ENCODE results near the gene NDUFB11.

NDUFB11 gene

DNA sequence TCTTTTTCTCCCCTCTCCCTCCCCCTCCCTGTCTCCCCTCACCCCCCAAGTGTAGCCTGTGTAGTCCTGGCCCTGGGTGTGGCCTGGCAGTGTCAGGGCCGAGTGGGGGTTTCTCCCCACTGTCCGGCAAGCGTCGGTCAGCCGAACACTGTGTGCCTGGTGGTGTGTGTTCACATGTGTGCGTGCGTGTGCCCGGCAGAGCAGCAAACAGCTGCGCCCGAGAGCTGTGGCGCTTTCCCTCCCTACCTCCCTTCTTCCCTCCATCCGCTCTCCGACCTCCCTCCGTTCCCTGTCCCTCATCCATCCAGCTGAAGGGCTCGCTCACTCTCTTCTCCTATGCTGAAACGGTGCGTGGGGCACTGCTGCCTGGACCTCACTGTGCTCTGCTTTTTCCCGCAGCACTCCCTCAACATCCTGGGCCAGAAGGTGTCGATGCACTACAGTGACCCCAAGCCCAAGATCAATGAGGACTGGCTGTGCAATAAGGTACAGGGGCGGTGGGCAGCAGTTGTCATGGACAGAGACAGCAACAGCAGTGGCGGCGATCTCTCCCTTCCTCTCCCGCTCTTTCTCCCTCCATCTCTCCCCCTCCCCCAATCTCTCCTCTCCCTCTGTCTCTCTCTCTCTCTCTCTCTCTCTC, 31.7 kb upstream of the NDUFB11 start:
- TF ChIP-seq, protein P1, sequence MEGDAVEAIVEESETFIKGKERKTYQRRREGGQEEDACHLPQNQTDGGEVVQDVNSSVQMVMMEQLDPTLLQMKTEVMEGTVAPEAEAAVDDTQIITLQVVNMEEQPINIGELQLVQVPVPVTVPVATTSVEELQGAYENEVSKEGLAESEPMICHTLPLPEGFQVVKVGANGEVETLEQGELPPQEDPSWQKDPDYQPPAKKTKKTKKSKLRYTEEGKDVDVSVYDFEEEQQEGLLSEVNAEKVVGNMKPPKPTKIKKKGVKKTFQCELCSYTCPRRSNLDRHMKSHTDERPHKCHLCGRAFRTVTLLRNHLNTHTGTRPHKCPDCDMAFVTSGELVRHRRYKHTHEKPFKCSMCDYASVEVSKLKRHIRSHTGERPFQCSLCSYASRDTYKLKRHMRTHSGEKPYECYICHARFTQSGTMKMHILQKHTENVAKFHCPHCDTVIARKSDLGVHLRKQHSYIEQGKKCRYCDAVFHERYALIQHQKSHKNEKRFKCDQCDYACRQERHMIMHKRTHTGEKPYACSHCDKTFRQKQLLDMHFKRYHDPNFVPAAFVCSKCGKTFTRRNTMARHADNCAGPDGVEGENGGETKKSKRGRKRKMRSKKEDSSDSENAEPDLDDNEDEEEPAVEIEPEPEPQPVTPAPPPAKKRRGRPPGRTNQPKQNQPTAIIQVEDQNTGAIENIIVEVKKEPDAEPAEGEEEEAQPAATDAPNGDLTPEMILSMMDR (IDR thresholded peaks at IDR 0.05; ENCODE audit: low read depth, low read length): no peak
- H3K4me3 ChIP-seq (ENCODE audit: low read depth, low read length): no peak overlapping the region
- DNase-seq (ENCODE audit: low read depth, low spot score): no peak

DNA sequence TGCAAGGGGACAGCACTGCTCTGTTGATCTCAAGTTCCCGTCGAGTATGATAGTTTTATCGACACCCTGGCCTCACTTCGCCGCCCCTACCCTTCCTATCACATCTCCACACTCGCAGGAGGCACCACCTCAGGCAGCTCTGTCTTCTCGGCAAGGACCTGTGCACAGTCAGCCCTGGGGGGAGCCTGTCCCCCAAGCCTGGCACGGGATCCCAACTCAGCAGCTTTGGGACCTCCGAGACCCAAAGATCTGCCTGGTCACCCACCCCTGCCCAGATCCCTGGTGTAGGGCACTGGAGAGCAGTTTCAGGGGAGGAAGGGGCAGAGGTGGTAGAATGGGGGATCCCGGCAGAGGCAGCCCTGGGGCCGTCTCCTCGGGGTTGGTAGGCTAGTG, 31.1 kb upstream of the NDUFB11 start:
- no peak overlapping the region for H3K4me3 ChIP-seq (ENCODE audit: low read depth, low read length)
- in situ Hi-C loops (cut with HindIII; ENCODE audit: low sequenced_read_pairs): no loop called here
- TF ChIP-seq, protein P1 (IDR thresholded peaks at IDR 0.05; ENCODE audit: low read depth, low read length): no peak
- no peak for DNase-seq (ENCODE audit: low read depth, low spot score)

More for the DNA sequence above, 31.7 kb upstream of the NDUFB11 start:
- in situ Hi-C loops (cut with HindIII; ENCODE audit: low sequenced_read_pairs): no loop called here

DNA sequence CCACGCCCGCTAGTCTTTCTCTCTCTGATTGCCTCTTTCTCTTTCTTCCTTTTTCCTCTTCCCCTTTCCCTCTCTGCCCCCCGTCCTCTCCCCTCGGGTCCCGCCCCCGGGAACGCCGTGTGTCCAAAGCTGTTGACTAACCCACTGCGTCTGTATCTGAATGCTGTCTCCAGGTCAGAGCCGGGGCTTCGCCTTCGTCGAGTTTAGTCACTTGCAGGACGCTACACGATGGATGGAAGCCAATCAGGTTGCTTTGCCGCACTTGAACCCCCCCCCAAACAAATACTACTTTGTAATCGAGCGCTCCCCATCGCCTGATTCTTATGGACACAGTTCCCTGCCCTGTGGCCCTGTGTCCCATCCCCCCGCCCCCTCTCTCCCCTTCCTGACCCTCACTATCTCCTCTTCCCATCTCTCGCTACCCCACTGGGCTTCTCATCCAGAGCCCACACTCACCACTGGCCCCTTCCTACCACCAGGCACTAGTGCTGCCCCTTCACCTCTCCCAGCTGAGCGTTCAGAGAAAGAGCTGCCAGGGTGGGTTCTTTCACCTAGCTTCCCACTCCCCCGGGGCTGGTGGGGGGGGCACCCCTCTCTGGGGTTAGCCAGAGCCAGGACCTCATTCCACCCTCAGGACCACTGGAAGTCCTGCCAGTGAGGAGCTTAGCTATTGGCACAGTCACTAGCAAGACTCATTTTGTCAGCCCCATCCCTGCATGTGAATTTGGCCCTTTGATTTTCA, 30.5 kb upstream of the NDUFB11 start:
- DNase-seq (ENCODE audit: low read depth, low spot score): no peak
- H3K4me3 ChIP-seq (ENCODE audit: low read depth, low read length): no peak overlapping the region
- in situ Hi-C loops (cut with HindIII; ENCODE audit: low sequenced_read_pairs): no loop called here
- TF ChIP-seq, protein P1 (IDR thresholded peaks at IDR 0.05; ENCODE audit: low read depth, low read length): no peak

DNA sequence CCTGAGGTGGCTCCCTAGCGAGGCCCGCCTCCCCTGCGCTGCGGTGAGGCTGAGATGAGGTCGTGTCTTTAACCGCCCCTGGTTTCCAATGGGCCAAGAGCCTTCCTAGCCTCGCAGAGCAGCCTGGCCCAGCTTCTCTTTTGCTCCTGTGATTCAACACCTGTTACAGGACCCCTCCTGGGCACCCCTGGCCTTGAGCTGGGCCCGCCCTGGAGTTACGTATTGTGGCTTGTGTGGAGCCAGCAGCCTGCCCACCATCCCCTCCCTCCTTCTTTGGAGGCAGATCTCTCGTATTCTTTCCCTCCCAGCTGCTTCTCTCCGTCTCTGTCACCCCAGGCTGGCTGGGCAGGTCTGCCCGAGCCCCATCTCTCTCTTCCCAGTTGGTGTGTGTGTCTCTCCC, 29.9 kb upstream of the NDUFB11 start:
- in situ Hi-C loops (cut with HindIII; ENCODE audit: low sequenced_read_pairs): no loop called here
- TF ChIP-seq, protein P1 (IDR thresholded peaks at IDR 0.05; ENCODE audit: low read depth, low read length): no peak
- DNase-seq (ENCODE audit: low read depth, low spot score): no peak
- H3K4me3 ChIP-seq (ENCODE audit: low read depth, low read length): no peak overlapping the region

DNA sequence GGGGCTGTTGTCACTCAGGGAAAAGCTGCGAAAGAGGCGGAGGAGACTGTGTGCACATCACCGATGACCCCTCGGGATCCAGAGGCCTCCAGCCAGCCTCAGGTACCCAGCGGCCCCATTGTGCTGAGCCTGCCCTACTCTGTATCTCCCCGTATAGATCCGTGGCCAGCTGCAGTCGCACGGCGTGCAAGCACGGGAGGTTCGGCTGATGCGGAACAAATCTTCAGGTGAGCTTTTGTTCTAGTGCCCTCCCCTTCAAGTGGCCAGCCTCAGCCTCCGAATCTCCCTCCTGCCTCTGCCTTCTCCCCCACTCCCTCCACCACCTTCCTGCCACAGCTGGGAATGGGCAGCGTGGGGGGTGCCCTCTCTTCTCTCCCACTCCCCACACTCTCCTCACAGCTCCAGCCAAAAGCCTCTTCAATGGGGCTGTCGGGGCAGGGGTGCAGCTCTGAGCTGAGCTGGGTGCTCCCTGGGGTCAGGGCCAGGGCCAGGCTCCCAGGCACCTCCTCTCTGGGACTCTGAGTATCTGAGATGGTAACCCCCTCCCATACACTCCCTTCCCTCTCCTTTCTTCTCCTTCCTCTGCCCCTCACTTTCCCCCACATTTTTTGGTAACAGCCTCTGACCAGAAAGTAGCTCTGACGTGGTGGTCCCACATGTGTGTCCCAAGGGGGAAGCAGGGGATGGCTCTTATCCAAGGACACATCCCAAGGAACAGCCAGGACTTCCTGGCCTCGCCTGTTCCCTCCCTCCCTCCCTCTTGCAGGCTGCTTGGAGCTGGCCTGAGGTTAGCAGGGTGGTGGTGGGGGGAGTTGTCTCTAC, 28.7 kb upstream of the NDUFB11 start:
- H3K4me3 ChIP-seq (ENCODE audit: low read depth, low read length): no peak overlapping the region
- TF ChIP-seq, protein P1 (IDR thresholded peaks at IDR 0.05; ENCODE audit: low read depth, low read length): no peak
- in situ Hi-C loops (cut with HindIII; ENCODE audit: low sequenced_read_pairs): no loop called here
- DNase-seq (ENCODE audit: low read depth, low spot score): no peak

DNA sequence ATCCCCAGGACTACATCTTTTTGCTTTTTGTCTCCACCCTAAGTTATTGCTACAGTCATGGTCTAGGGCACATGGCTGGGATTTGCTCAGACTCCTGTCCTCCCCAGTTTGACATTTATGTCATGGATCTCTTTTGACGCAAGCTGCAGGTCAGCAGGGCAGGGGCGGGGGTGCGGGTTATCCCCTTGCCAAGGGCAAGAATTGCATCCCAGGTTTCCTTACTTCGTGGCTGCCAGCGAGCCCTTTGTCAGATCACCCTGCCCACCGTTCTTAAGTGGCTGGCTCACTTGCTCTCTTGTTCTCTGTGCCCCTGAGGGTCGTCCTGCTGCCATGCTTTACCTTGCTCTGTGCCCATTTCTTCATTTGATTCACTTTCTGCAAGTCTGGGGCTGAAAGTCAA, 28.0 kb upstream of the NDUFB11 start:
- TF ChIP-seq, protein P1 (IDR thresholded peaks at IDR 0.05; ENCODE audit: low read depth, low read length): no peak
- no peak overlapping the region for H3K4me3 ChIP-seq (ENCODE audit: low read depth, low read length)
- in situ Hi-C loops (cut with HindIII; ENCODE audit: low sequenced_read_pairs): no loop called here

More for the DNA sequence above, 28.0 kb upstream of the NDUFB11 start:
- DNase-seq (ENCODE audit: low read depth, low spot score): no peak
